GM12878 (cell line): ENCODE measurements around the gene THRB. TPM values are rescaled to one million over a fixed set of nuclear protein-coding genes. Genes with fewer than 3 reads are reported as not detected.

Experiments used
- ATAC-seq: fragments of 200-7000 bp; cut with Tn5 transposase; 3 replicates; pipeline ENCODE4 v1.9.1; 2020; ENCODE audit warnings: mild to moderate bottlenecking, moderate library complexity
- BruUV-seq: library from RNA; stranded (reverse); fragments of 400-500 nt; replicated peaks from 2 replicates; lab custom pipeline; 2021; lab: Mats Ljungman, UMichigan
- CTCF ChIA-PET: fragments of 300-600 bp; sonication (Branson Sonifier 250); formaldehyde crosslinking; extraction: SDS; loops from one replicate; lab custom pipeline; 2021; ENCODE audit warnings: inconsistent platforms; lab: Yijun Ruan, JAX
- POLR2A ChIA-PET: fragments of 350-600 bp; formaldehyde crosslinking; extraction: SDS; loops from one replicate; lab custom pipeline; 2021; ENCODE audit warnings: inconsistent platforms; lab: Charles Lee
- RAD21 ChIA-PET: fragments of 300-600 bp; sonication (Branson Sonifier 250); formaldehyde crosslinking; loops from one replicate; lab custom pipeline; 2023; ENCODE audit warnings: antibody characterized with exemption; ENCODE audit not compliant: unreplicated experiment; lab: Charles Lee
- SMC1A ChIA-PET: fragments of 300-600 bp; sonication (Branson Sonifier 250); formaldehyde crosslinking; loops from one replicate; lab custom pipeline; 2023; ENCODE audit not compliant: unreplicated experiment, uncharacterized antibody; lab: Charles Lee
- DNase-seq: peaks from one replicate; pipeline ENCODE4 v3.0.0-alpha.2; 2011; ENCODE audit warnings: low read depth, low spot score
- FAIRE-seq: peaks from 3 replicates; lab custom pipeline; 2011; peaks lifted over from hg19 to GRCh38; lab: Jason Lieb, UNC
- H2AFZ ChIP-seq: 2 replicates; pipeline ENCODE4 v1.6.0; 2011; ENCODE audit warnings: low read depth, low read length, control low read depth; ENCODE audit not compliant: control insufficient read depth
- H3K27ac ChIP-seq: 2 replicates; pipeline ENCODE4 v1.5.1; 2011; ENCODE audit warnings: control low read depth; ENCODE audit not compliant: control insufficient read depth, insufficient read depth
- H3K27me3 ChIP-seq, 2 experiments: replicated peaks in 1 of 2; 2 replicates each; pipeline versions ENCODE4 v1.6.0 to v1.6.1; 2011; ENCODE audit warnings: low read length in 1 of 2; ENCODE audit not compliant: control insufficient read depth in 2 of 2, insufficient read depth in 2 of 2
- H3K36me3 ChIP-seq, 2 experiments: 2 replicates each; pipeline ENCODE4 v1.5.1; 2011; ENCODE audit warnings: low read length in 1 of 2; ENCODE audit not compliant: control insufficient read depth in 2 of 2, insufficient read depth in 2 of 2
- H3K4me1 ChIP-seq: 2 replicates; pipeline ENCODE4 v1.6.1; 2011; ENCODE audit warnings: mild to moderate bottlenecking, low read length, moderate library complexity, mixed read lengths; ENCODE audit not compliant: control insufficient read depth, insufficient read depth
- H3K4me2 ChIP-seq: 2 replicates; pipeline ENCODE4 v1.6.0; 2011; ENCODE audit warnings: control low read depth; ENCODE audit not compliant: control insufficient read depth, insufficient read depth
- H3K4me3 ChIP-seq: fragments of 200-600 bp; sonication (generic); 2 replicates; pipeline ENCODE4 v1.5.1; 2016
- H3K79me2 ChIP-seq: 2 replicates; pipeline ENCODE4 v1.6.0; 2011; ENCODE audit warnings: low read length; ENCODE audit not compliant: control insufficient read depth, insufficient read depth
- H3K9ac ChIP-seq: 2 replicates; pipeline ENCODE4 v1.8.0; 2011; ENCODE audit warnings: low read length, control low read depth, mixed read lengths; ENCODE audit not compliant: control insufficient read depth, insufficient read depth
- H3K9me3 ChIP-seq: replicated peaks from 3 replicates; pipeline ENCODE4 v1.5.1; 2011; ENCODE audit warnings: mild to moderate bottlenecking, low read length; ENCODE audit not compliant: control insufficient read depth, insufficient read depth
- H4K20me1 ChIP-seq: 2 replicates; pipeline ENCODE4 v1.6.0; 2011; ENCODE audit not compliant: control insufficient read depth, insufficient read depth
- BHLHE40 ChIP-seq, 2 experiments: fragments of 450-650 bp in 1 of 2; IDR thresholded peaks; 2 replicates each; pipeline ENCODE4 v1.6.1; 2011 to 2017; ENCODE audit warnings: low read depth in 2 of 2, borderline replicate concordance in 1 of 2, improper control_type of control experiment in 1 of 2, low read length in 1 of 2, mild to moderate bottlenecking in 1 of 2
- E2F8 ChIP-seq: fragments of 450-650 bp; IDR thresholded peaks from 2 replicates; pipeline ENCODE4 v1.6.1; 2018; ENCODE audit warnings: mild to moderate bottlenecking, low read depth, moderate library complexity; ENCODE audit not compliant: partially characterized antibody
- HCFC1 ChIP-seq: fragments of 150-350 bp; IDR thresholded peaks from 2 replicates; pipeline ENCODE4 v1.6.1; 2014; ENCODE audit warnings: low read length
- HDAC6 ChIP-seq: fragments of 200-600 bp; sonication (generic); IDR thresholded peaks from one replicate; pipeline ENCODE4 v1.8.0; 2017; ENCODE audit warnings: antibody characterized with exemption; ENCODE audit not compliant: unreplicated experiment
- LARP7 ChIP-seq: fragments of 450-650 bp; IDR thresholded peaks from 2 replicates; pipeline ENCODE4 v1.6.1; 2017; ENCODE audit warnings: mild to moderate bottlenecking
- MYB ChIP-seq: fragments of 150-350 bp; IDR thresholded peaks from 2 replicates; pipeline ENCODE4 v1.6.1; 2014; ENCODE audit warnings: mild to moderate bottlenecking, low read depth, low read length, borderline replicate concordance
- NFYB ChIP-seq: IDR thresholded peaks from 2 replicates; pipeline ENCODE4 v1.6.1; 2011; ENCODE audit warnings: low read depth, mild to moderate bottlenecking, low read length, improper control_type of control experiment, moderate library complexity; ENCODE audit not compliant: insufficient read depth
- RCOR1 ChIP-seq: conservative IDR thresholded peaks from 2 replicates; pipeline ENCODE4 v1.6.1; 2012; ENCODE audit warnings: low read depth, low read length, improper control_type of control experiment
- SPI1 ChIP-seq: IDR thresholded peaks from 2 replicates; pipeline ENCODE4 v1.6.1; 2011; ENCODE audit warnings: low read depth, mild to moderate bottlenecking, low read length, moderate library complexity, borderline replicate concordance; ENCODE audit not compliant: insufficient read depth
- ZBTB11 ChIP-seq: fragments of 450-650 bp; formaldehyde crosslinking; IDR thresholded peaks from 2 replicates; pipeline ENCODE4 v1.5.0; 2022; ENCODE audit warnings: mild to moderate bottlenecking, missing genetic modification characterization
- ZNF217 ChIP-seq: fragments of 450-650 bp; IDR thresholded peaks from 2 replicates; pipeline ENCODE4 v1.6.1; 2017; ENCODE audit warnings: antibody characterized with exemption, mild to moderate bottlenecking
- WGBS: methylation state at CpG from one replicate; pipeline ENCODE4 v1.1.6; 2016; ENCODE audit warnings: low lambda C conversion rate; ENCODE audit not compliant: insufficient replicate concordance, insufficient coverage; ENCODE audit errors: missing lambda C conversion rate; 5-methylcytosine and 5-hydroxymethylcytosine counted together
- in situ Hi-C: fragments of 300-500 bp; cut with MboI; formaldehyde crosslinking; loops from 9 replicates; pipeline ENCODE4 v1.14.3; 2018; ENCODE audit warnings: mixed read lengths
- intact Hi-C: fragments of 100-400 bp; cut with micrococcal nuclease; formaldehyde crosslinking; loops from one replicate; pipeline ENCODE4 v1.14.2; 2022; ENCODE audit not compliant: unreplicated experiment
- polyA plus RNA-seq, 11 experiments: library from polyadenylated mRNA; depleted of rRNA in 4 of 11; unstranded in 6 of 11; stranded (reverse) in 5 of 11; fragments of >200 nt; fragmentation: Nextera tagmentation in 4 of 11; fragmentation: Illumina TruSeq in 1 of 11; extraction: Ambion mirVana in 4 of 11; extraction: Trizol in 1 of 11; gene quantifications; 1 replicate in 1 of 11; 2 replicates in 10 of 11; pipeline versions ENCODE4 v1.2.1 to v1.2.3, GENCODE V29; 2011 to 2016; ENCODE audit warnings: inconsistent platforms in 2 of 11, missing spikeins in 2 of 11, low read depth in 1 of 11
- total RNA-seq, 4 experiments: library from RNA; depleted of rRNA in 3 of 4; stranded (reverse); fragments of >200 nt in 3 of 4; fragmentation: Illumina TruSeq in 1 of 4; extraction: Trizol in 1 of 4; gene quantifications; 2 replicates each; pipeline versions ENCODE4 v1.2.1 to v1.2.3, GENCODE V29; 2013 to 2021

The THRB gene
- total and polyA plus RNA-seq, 10 of the 15 experiments (the other 5 are each of a cell fraction or from before 2014, with no cell fraction given) = 0.05 TPM; not detected in 9

- TF ChIP-seq E2F8 = no peak
- TF ChIP-seq RCOR1 = 0 out of 2 replicates have a peak, but pooled peaks have one; percentile 41
- TF ChIP-seq, all 136 proteins: peak for 7
Observed at GRCh38 chr3:24154013-24154695, 340.5 kb downstream of the THRB start (continued).

- ChIA-PET SMC1A (interaction anchor here (1.2 kb wide), 1 partner anchor 152 kb away, joined by 4 read pairs; no protein-coding TSS in a partner anchor), POLR2A (no interaction called here), RAD21 (no interaction called here), CTCF (interaction anchor here (1.3 kb wide), 1 partner anchor 263 kb away, joined by 3 read pairs; no protein-coding TSS in a partner anchor)
- H3K4me1 ChIP-seq = no peaks in the 10 kb centered on the region
- no peak overlapping the region for H3K4me2 ChIP-seq
- no peaks in the 10 kb centered on the region for H3K36me3 ChIP-seq
- H3K27me3 ChIP-seq = no peaks in the 10 kb centered on the region
- H4K20me1 ChIP-seq = no peaks in the 10 kb centered on the region
- no peaks in the 10 kb centered on the region for H3K79me2 ChIP-seq
- no peak overlapping the region for H3K9ac ChIP-seq
- FAIRE-seq = no peak
- no peak overlapping the region for H3K27ac ChIP-seq
- no peaks in the 10 kb centered on the region for H3K9me3 ChIP-seq
- no peak for DNase-seq
- ATAC-seq = no peak
- intact Hi-C loops = loop anchor here (10.0 kb wide), 1 partner anchor 257 kb away; no protein-coding TSS in a partner anchor
- H2AFZ ChIP-seq = no peak overlapping the region
- in situ Hi-C loops = no loop called here
- 14% methylated on average over 3 of the region's 3 CpGs for WGBS
- no peak overlapping the region for H3K4me3 ChIP-seq
- BruUV-seq = no TSS peak
- TF ChIP-seq ZNF217 (no peak), ZBTB11 (CRISPR knock-in tag) (no peak), BHLHE40 (IDR thresholded peaks at IDR 0.05; ENCODE audit: borderline replicate concordance in 1 of 2, low read depth in 2 of 2, low read length in 1 of 2) (no peak), NFYB (no peak), SPI1 (no peak), LARP7 (no peak), HCFC1 (no peak), MYB (no peak), HDAC6 (no peak)
Observed at GRCh38 chr3:24151594-24151993, 343.1 kb downstream of the THRB start.
